Tibial artery (tissue), 4 donors: ENCODE results near the gene CFLAR.
A peak's percentile ranks its signal among the peaks of the same experiment; 100 is the strongest.

Source experiments
- DNase-seq, 2 donors: peaks; one replicate each; pipeline ENCODE4 v3.0.0-alpha.2; 2019
- H3K27ac ChIP-seq, 2 donors: fragments of 200-600 bp; sonication (generic) in 1 of 2; 1 replicate in 1 of 2; 2 replicates in 1 of 2; pipeline ENCODE4 v1.5.1; 2018 to 2019; ENCODE audit warnings: mild to moderate bottlenecking in 1 of 2
- H3K27me3 ChIP-seq, 2 donors: fragments of 200-600 bp; sonication (generic) in 1 of 2; one replicate each; pipeline versions ENCODE4 v1.5.1 to v1.6.0; 2016 to 2019
- H3K36me3 ChIP-seq, 3 donors: fragments of 200-600 bp; sonication (generic) in 2 of 3; one replicate each; pipeline ENCODE4 v1.5.1; 2016 to 2019; ENCODE audit warnings: mild to moderate bottlenecking in 2 of 3
- H3K4me1 ChIP-seq, 4 donors: fragments of 200-600 bp; sonication (generic) in 2 of 4; 1 replicate in 3 of 4; 2 replicates in 1 of 4; pipeline ENCODE4 v1.5.1; 2016 to 2019
- H3K4me3 ChIP-seq, 2 donors: fragments of 200-600 bp; sonication (generic) in 1 of 2; 1 replicate in 1 of 2; 2 replicates in 1 of 2; pipeline ENCODE4 v1.5.1; 2018 to 2019; ENCODE audit warnings: mild to moderate bottlenecking in 2 of 2
- H3K9me3 ChIP-seq, 3 donors: fragments of 200-600 bp; sonication (generic) in 1 of 3; one replicate each; pipeline ENCODE4 v1.5.1; 2016 to 2019
- CTCF ChIP-seq, 2 experiments: fragments of 200-600 bp in 1 of 2; fragments of 450-650 bp in 1 of 2; IDR thresholded peaks; one replicate each; pipeline ENCODE4 v1.5.1; 2017 to 2019; ENCODE audit warnings: antibody characterized with exemption in 2 of 2, mild to moderate bottlenecking in 1 of 2, moderate library complexity in 1 of 2
- intact Hi-C: fragments of 100-400 bp; cut with DNase I; formaldehyde crosslinking; loops from one replicate; pipeline ENCODE4 v1.15.0; 2023; ENCODE audit warnings: low total_unique reads

The CFLAR gene

GRCh38 chr2:201128933-201129505 is 13.1 kb downstream of the CFLAR start:
- Histone ChIP-seq H3K4me1 (peaks cover 0 to 93% (median 61%) of the 10 kb centered on the region in 4 donors), H3K27ac (peak overlapping the region; percentile 43 to 58), H3K9me3 (no peaks in the 10 kb centered on the region), H3K36me3 (peaks cover 4 to 18% (median 13%) of the 10 kb centered on the region in 3 donors), H3K27me3 (no peaks in the 10 kb centered on the region), H3K4me3 (no peak overlapping the region)
- no peak for DNase-seq
- intact Hi-C loops: no loop called here
- no peak for TF ChIP-seq CTCF (IDR thresholded peaks at IDR 0.05)

GRCh38 chr2:201130524-201131186 is 14.7 kb downstream of the CFLAR start:
- no peak for DNase-seq
- Histone ChIP-seq H3K36me3 (peaks cover 13 to 33% (median 26%) of the 10 kb centered on the region in 3 donors), H3K4me1 (peaks cover 0 to 86% (median 51%) of the 10 kb centered on the region in 4 donors), H3K27me3 (no peaks in the 10 kb centered on the region), H3K9me3 (no peaks in the 10 kb centered on the region), H3K27ac (no peak overlapping the region), H3K4me3 (no peak overlapping the region)
- intact Hi-C loops: no loop called here
- no peak for TF ChIP-seq CTCF (IDR thresholded peaks at IDR 0.05)

DNA sequence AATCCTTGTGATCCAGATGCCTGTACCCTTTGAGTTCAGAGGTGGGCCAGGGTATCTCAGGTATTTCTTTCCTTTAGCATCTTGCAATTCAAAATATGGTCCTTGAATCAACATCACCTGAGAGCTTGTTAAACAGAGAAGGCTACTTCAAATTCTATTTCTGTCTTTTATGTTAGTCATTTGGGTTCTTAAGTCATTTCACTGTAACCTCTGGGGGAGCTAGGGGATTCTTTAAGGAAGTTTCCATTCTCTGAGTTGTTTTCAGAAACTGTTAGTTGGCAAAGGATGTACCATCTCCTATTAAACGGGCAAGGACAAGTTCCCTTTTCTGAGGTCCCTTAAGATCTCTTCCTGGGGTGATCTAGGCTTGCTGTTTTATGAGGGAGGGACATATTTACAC is 16.6 kb downstream of the CFLAR start:
- no peak for TF ChIP-seq CTCF (IDR thresholded peaks at IDR 0.05)
- Histone ChIP-seq H3K4me1 (peaks cover 0 to 67% (median 39%) of the 10 kb centered on the region in 4 donors), H3K27me3 (no peaks in the 10 kb centered on the region), H3K4me3 (no peak overlapping the region), H3K36me3 (peaks cover 31 to 51% (median 45%) of the 10 kb centered on the region in 3 donors), H3K9me3 (no peaks in the 10 kb centered on the region), H3K27ac (no peak overlapping the region)
- intact Hi-C loops: no loop called here
- DNase-seq: no peak

GRCh38 chr2:201135386-201135785 is 19.4 kb downstream of the CFLAR start:
- no peak overlapping the region for H3K27ac ChIP-seq
- H3K4me3 ChIP-seq: no peak overlapping the region
- no peak for TF ChIP-seq CTCF (IDR thresholded peaks at IDR 0.05)
- DNase-seq: no peak
- intact Hi-C loops: no loop called here
- H3K27me3 ChIP-seq: no peaks in the 10 kb centered on the region
- H3K9me3 ChIP-seq: no peaks in the 10 kb centered on the region
- peaks cover 0 to 39% (median 19%) of the 10 kb centered on the region in 4 donors for H3K4me1 ChIP-seq
- peaks cover 56 to 79% (median 70%) of the 10 kb centered on the region in 3 donors for H3K36me3 ChIP-seq

DNA sequence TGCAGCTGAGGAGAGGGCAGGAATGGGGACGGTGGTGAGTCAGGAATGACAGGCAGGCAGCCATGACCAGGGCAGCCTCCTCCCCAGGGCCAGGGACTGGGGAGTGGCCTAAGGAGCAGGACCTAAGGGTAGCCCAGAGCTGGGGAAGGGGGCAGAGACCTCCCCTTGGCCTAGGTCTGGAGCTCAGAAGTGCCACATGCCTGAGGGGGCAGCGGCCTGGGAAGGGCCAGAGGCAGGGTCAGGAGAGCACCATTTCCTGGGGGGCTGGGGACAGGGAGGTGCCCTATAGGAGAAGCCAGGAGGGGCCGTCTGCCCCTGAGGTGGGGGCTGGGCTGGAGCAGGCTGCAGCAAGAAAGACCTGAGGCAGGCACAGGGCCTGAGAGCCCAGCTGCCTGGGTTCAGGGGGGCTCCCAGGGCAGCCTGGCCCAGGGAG is 20.9 kb downstream of the CFLAR start:
- Histone ChIP-seq H3K27ac (no peak overlapping the region), H3K9me3 (no peaks in the 10 kb centered on the region), H3K4me1 (peaks cover 0 to 24% (median 9%) of the 10 kb centered on the region in 4 donors), H3K4me3 (no peak overlapping the region), H3K27me3 (no peaks in the 10 kb centered on the region), H3K36me3 (peaks cover 71 to 88% (median 81%) of the 10 kb centered on the region in 3 donors)
- intact Hi-C loops: no loop called here
- no peak for DNase-seq
- TF ChIP-seq CTCF (IDR thresholded peaks at IDR 0.05): no peak
